Measurements from ENCODE around the gene RPRD1B. TPM values are rescaled to one million over a fixed set of nuclear protein-coding genes. Genes with fewer than 3 reads are reported as not detected.
A peak's percentile ranks its signal among the peaks of the same experiment; 100 is the strongest.

The RPRD1B gene
- total RNA-seq, 1 donor, result 14.5 TPM

GRCh38 chr20:38034961-38035360 lies 1.4 kb downstream of the RPRD1B start:
- no peak for DNase-seq (ENCODE audit: low read depth in 2 of 3, low spot score in 2 of 3)

- DNase-seq (ENCODE audit: low read depth in 2 of 3, low spot score in 2 of 3), result no peak
Measured at GRCh38 chr20:38036366-38036765, 2.8 kb downstream of the RPRD1B start.

GRCh38 chr20:38040276-38040675 lies 6.7 kb downstream of the RPRD1B start:
- no peak for DNase-seq (ENCODE audit: low read depth in 2 of 3, low spot score in 2 of 3)

GRCh38 chr20:38043512-38044300 lies 10.2 kb downstream of the RPRD1B start:
- DNase-seq (ENCODE audit: low read depth in 2 of 3, low spot score in 2 of 3), result peak in 1 of 3 donors; percentile 7

GRCh38 chr20:38044685-38045084 lies 11.1 kb downstream of the RPRD1B start:
- no peak for DNase-seq (ENCODE audit: low read depth in 2 of 3, low spot score in 2 of 3)

- DNase-seq (ENCODE audit: low read depth in 2 of 3, low spot score in 2 of 3), result no peak
Measured at GRCh38 chr20:38046572-38046971, 13.0 kb downstream of the RPRD1B start.

GRCh38 chr20:38049800-38050199 lies 16.3 kb downstream of the RPRD1B start:
- DNase-seq (ENCODE audit: low read depth in 2 of 3, low spot score in 2 of 3), result no peak

GRCh38 chr20:38050686-38051085 lies 17.1 kb downstream of the RPRD1B start:
- DNase-seq (ENCODE audit: low read depth in 2 of 3, low spot score in 2 of 3), result no peak

GRCh38 chr20:38052870-38053269 lies 19.3 kb downstream of the RPRD1B start:
- DNase-seq (ENCODE audit: low read depth in 2 of 3, low spot score in 2 of 3), result no peak

- DNase-seq (ENCODE audit: low read depth in 2 of 3, low spot score in 2 of 3), result no peak
Measured at GRCh38 chr20:38054647-38055046, 21.1 kb downstream of the RPRD1B start.

GRCh38 chr20:38055294-38055693 lies 21.7 kb downstream of the RPRD1B start:
- DNase-seq (ENCODE audit: low read depth in 2 of 3, low spot score in 2 of 3), result no peak

- DNase-seq (ENCODE audit: low read depth in 2 of 3, low spot score in 2 of 3), result no peak
Measured at GRCh38 chr20:38055848-38056247, 22.3 kb downstream of the RPRD1B start.

GRCh38 chr20:38057351-38057972 lies 23.9 kb downstream of the RPRD1B start:
- DNase-seq (ENCODE audit: low read depth in 2 of 3, low spot score in 2 of 3), result peak; percentile 59 to 79 (median 68)

GRCh38 chr20:38059832-38060231 lies 26.3 kb downstream of the RPRD1B start:
- DNase-seq (ENCODE audit: low read depth in 2 of 3, low spot score in 2 of 3), result no peak

- no peak for DNase-seq (ENCODE audit: low read depth in 2 of 3, low spot score in 2 of 3)
Measured at GRCh38 chr20:38060536-38060935, 27.0 kb downstream of the RPRD1B start.

- no peak for DNase-seq (ENCODE audit: low read depth in 2 of 3, low spot score in 2 of 3)
Measured at GRCh38 chr20:38061109-38061508, 27.6 kb downstream of the RPRD1B start.

GRCh38 chr20:38062890-38063289 lies 29.3 kb downstream of the RPRD1B start:
- DNase-seq (ENCODE audit: low read depth in 2 of 3, low spot score in 2 of 3), result no peak

GRCh38 chr20:38063911-38064530 lies 30.5 kb downstream of the RPRD1B start:
- DNase-seq (ENCODE audit: low read depth in 2 of 3, low spot score in 2 of 3), result no peak

- no peak for DNase-seq (ENCODE audit: low read depth in 2 of 3, low spot score in 2 of 3)
Measured at GRCh38 chr20:38065764-38066375, 32.3 kb downstream of the RPRD1B start.

GRCh38 chr20:38066969-38067716 lies 33.6 kb downstream of the RPRD1B start:
- no peak for DNase-seq (ENCODE audit: low read depth in 2 of 3, low spot score in 2 of 3)

All from hematopoietic multipotent progenitor cell (in vitro differentiated cells).